DOHH2 (cell line): ENCODE results near the gene PCF11.

Experiments used
- H3F3A ChIP-seq: fragments of 200-600 bp; sonication (generic), shearing (Covaris generic); 2 replicates; pipeline ENCODE4 v1.6.0; 2016; ENCODE audit warnings: antibody characterized with exemption, mild to moderate bottlenecking; ENCODE audit not compliant: control insufficient read depth, insufficient read depth
- H3K27ac ChIP-seq: fragments of 200-600 bp; sonication (generic); 2 replicates; pipeline ENCODE4 v1.5.1; 2014; ENCODE audit warnings: low read depth, mild to moderate bottlenecking, low read length, moderate library complexity
- H3K27me3 ChIP-seq: fragments of 200-600 bp; sonication (generic); 2 replicates; pipeline ENCODE4 v1.6.1; 2014; ENCODE audit warnings: mild to moderate bottlenecking, low read length, mixed read lengths; ENCODE audit not compliant: control insufficient read depth
- H3K36me3 ChIP-seq: fragments of 200-600 bp; sonication (generic); 2 replicates; pipeline ENCODE4 v1.6.1; 2014; ENCODE audit warnings: mild to moderate bottlenecking, low read length, moderate library complexity, mixed read lengths; ENCODE audit not compliant: control insufficient read depth
- H3K4me1 ChIP-seq: fragments of 200-600 bp; sonication (generic); 2 replicates; pipeline ENCODE4 v1.6.1; 2014; ENCODE audit warnings: mild to moderate bottlenecking, low read length, mixed read lengths; ENCODE audit not compliant: control insufficient read depth
- H3K4me2 ChIP-seq: fragments of 200-600 bp; sonication (generic); 2 replicates; pipeline ENCODE4 v1.6.0; 2014; ENCODE audit warnings: mild to moderate bottlenecking, low read length, moderate library complexity
- H3K4me3 ChIP-seq: fragments of 200-600 bp; sonication (generic); 2 replicates; pipeline ENCODE4 v1.5.1; 2014; ENCODE audit warnings: mild to moderate bottlenecking, low read length, mixed read lengths
- H3K79me2 ChIP-seq: fragments of 200-600 bp; sonication (generic); 2 replicates; pipeline ENCODE4 v1.6.1; 2014; ENCODE audit warnings: mild to moderate bottlenecking, low read length, mixed read lengths; ENCODE audit not compliant: control insufficient read depth
- H3K9me2 ChIP-seq: fragments of 200-600 bp; sonication (generic); replicated peaks from 2 replicates; pipeline ENCODE4 v1.6.1; 2014; ENCODE audit warnings: mild to moderate bottlenecking, low read length, mixed read lengths; ENCODE audit not compliant: control insufficient read depth
- H3K9me3 ChIP-seq: fragments of 200-600 bp; sonication (generic); 2 replicates; pipeline ENCODE4 v1.6.1; 2014; ENCODE audit warnings: antibody characterized with exemption, low read length, mixed read lengths; ENCODE audit not compliant: control insufficient read depth, insufficient read depth
- H4K20me1 ChIP-seq: fragments of 200-600 bp; sonication (generic); 2 replicates; pipeline ENCODE4 v1.6.0; 2014; ENCODE audit warnings: low read depth, mild to moderate bottlenecking, antibody characterized with exemption, low read length, moderate library complexity; ENCODE audit not compliant: control insufficient read depth, insufficient read depth
- CTCF ChIP-seq: fragments of 200-600 bp; sonication (generic); IDR thresholded peaks from one replicate; pipeline ENCODE4 v1.5.1; 2014; ENCODE audit warnings: antibody characterized with exemption, mild to moderate bottlenecking, low read depth, low read length; ENCODE audit not compliant: poor library complexity, severe bottlenecking
- EZH2phosphoT487 ChIP-seq: fragments of 200-600 bp; sonication (generic); IDR thresholded peaks from 2 replicates; pipeline ENCODE4 v1.6.1; 2017; ENCODE audit warnings: borderline replicate concordance, mild to moderate bottlenecking, antibody characterized with exemption, low read length, moderate library complexity, mixed read lengths

PCF11 gene

GRCh38 chr11:83235825-83236224 is 78.9 kb downstream of the PCF11 start:
- TF ChIP-seq EZH2phosphoT487 = no peak
- TF ChIP-seq CTCF = no peak
- no peaks in the 10 kb centered on the region for H3K9me2 ChIP-seq
- no peaks in the 10 kb centered on the region for H3K79me2 ChIP-seq
- H3K4me1 ChIP-seq = no peaks in the 10 kb centered on the region
- no peaks in the 10 kb centered on the region for H3K27me3 ChIP-seq
- no peaks in the 10 kb centered on the region for H3F3A ChIP-seq
- no peaks in the 10 kb centered on the region for H4K20me1 ChIP-seq
- H3K9me3 ChIP-seq = no peaks in the 10 kb centered on the region
- no peak overlapping the region for H3K4me3 ChIP-seq
- H3K4me2 ChIP-seq = no peak overlapping the region
- no peaks in the 10 kb centered on the region for H3K36me3 ChIP-seq
- H3K27ac ChIP-seq = no peak overlapping the region
